Measurements from ENCODE around the gene GP5. TPM values are rescaled to one million over a fixed set of nuclear protein-coding genes. Genes with fewer than 3 reads are reported as not detected.

The GP5 gene
- total RNA-seq, 1 donor from 2014 or later: not detected

DNA sequence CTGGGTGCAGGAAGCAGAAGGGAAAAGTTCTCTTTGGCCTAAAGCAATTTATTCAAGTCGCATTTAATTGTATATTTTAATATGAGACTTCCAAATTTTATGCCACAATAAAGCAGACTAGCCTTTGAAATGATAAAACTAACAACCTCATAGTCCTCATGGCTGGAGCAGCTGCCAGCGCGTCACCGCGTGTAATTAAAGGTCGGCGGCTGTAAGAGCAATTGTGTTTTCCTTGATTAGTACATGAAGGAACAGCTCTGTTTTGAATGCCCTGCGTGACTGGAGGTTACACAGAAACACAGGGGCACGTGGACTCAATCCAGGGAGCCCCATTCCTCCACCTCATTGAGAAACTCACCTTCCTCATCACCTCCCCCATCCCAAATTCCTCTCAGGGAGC is 19.4 kb downstream of the GP5 start:
- H3K4me3 ChIP-seq (ENCODE audit: low read depth, low read length): no peak overlapping the region
- no peak for DNase-seq (ENCODE audit: low read depth)
- TF ChIP-seq CTCF (conservative IDR thresholded peaks at IDR 0.05; ENCODE audit: low read depth, low read length): no peak

- no peak overlapping the region for H3K4me3 ChIP-seq (ENCODE audit: low read depth, low read length)
- no peak for DNase-seq (ENCODE audit: low read depth)
- TF ChIP-seq CTCF (conservative IDR thresholded peaks at IDR 0.05; ENCODE audit: low read depth, low read length): no peak
Observed at GRCh38 chr3:194379231-194379630, 19.8 kb downstream of the GP5 start.

- no peak for DNase-seq (ENCODE audit: low read depth)
- TF ChIP-seq CTCF (conservative IDR thresholded peaks at IDR 0.05; ENCODE audit: low read depth, low read length): no peak
- no peak overlapping the region for H3K4me3 ChIP-seq (ENCODE audit: low read depth, low read length)
Observed at GRCh38 chr3:194377708-194378107, 21.4 kb downstream of the GP5 start.

- TF ChIP-seq CTCF (conservative IDR thresholded peaks at IDR 0.05; ENCODE audit: low read depth, low read length): no peak
- H3K4me3 ChIP-seq (ENCODE audit: low read depth, low read length): no peak overlapping the region
- DNase-seq (ENCODE audit: low read depth): no peak
Observed at GRCh38 chr3:194376241-194376560, 22.9 kb downstream of the GP5 start.

DNA sequence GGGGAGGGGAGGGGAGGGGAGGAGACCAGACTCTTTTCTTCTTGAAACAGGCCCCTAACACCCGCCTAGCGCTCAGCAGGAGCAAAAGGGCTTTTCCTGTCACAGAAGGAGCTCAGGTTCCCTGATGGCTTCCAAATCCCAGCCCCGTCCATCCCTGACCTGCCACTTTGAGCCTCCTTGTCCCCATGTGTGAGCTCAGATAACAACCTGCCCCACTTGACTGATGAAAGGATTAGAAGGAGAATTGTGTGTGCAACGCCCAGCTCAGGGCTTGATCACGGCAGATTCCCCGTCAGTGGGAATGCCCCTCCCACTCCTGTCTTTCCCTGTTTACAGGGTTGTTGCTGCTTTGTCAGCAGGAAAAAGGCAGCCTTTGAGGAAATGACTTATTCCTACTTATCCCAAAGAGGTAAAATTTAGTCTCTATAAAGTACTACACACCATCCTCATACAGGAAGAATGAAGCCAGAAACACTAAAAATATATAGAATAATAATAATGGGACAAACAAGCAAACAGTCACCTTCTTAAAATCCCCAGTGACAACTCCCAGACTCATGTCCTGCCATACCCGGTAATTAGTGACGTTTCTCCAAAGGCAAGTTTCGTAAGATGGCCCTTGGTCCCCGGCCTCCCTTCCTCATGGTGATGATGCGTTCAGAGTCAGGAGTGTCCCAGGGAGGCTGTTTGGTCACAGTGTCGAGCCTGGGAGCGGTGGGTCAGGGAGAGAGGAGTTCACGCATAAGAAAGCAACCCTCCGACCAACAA is 23.4 kb downstream of the GP5 start:
- no peak for DNase-seq (ENCODE audit: low read depth)
- H3K4me3 ChIP-seq (ENCODE audit: low read depth, low read length): no peak overlapping the region
- TF ChIP-seq CTCF (conservative IDR thresholded peaks at IDR 0.05; ENCODE audit: low read depth, low read length): no peak

DNA sequence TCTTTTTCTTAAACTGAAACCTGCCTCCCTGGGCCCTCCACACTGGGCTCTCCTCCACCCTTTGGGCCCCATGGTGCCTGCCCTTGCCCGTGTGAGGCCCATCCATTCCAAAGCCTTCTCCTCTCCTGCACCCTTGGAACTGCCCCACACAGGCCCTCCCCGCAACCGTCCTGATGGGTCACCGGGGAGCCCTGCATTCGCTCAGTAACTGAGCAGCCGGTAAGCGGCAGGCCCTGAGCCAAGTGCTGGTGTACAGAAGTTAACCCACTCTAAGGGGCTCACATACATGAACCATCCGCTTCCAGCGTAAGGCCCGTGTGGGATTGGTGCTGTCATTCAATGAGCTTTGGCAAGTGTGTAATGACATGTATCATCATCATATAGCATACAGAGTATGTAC is 24.1 kb downstream of the GP5 start:
- H3K4me3 ChIP-seq (ENCODE audit: low read depth, low read length): no peak overlapping the region
- no peak for TF ChIP-seq CTCF (conservative IDR thresholded peaks at IDR 0.05; ENCODE audit: low read depth, low read length)
- DNase-seq (ENCODE audit: low read depth): no peak

DNA sequence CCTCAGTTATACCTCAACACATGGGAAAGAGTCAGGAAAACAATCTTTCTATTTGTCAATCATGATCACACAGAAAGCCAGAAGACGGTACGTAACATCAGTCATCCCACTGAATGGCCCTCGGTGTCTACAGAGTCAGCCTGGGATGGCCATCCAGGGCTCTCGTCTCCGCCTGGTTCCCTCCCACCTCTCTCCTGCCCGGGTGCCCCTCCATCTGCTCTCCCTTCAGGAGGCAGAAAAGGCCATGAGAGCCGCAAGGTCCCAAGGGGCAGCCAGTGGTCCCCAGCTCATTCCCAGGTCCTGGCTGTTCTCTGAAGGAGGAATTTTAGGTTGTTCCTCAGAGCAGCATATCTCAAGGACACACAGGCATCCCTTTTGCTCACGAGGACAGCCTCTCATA is 25.2 kb downstream of the GP5 start:
- no peak overlapping the region for H3K4me3 ChIP-seq (ENCODE audit: low read depth, low read length)
- no peak for TF ChIP-seq CTCF (conservative IDR thresholded peaks at IDR 0.05; ENCODE audit: low read depth, low read length)
- DNase-seq (ENCODE audit: low read depth): no peak

Measured in epithelial cell of proximal tubule (primary cell).